ENCODE data around the gene DCAF16. TPM values are rescaled to one million over a fixed set of nuclear protein-coding genes. Genes with fewer than 3 reads are reported as not detected.

DCAF16 gene
- total and polyA plus RNA-seq, 4 experiments from 2014 or later, result 13.4 to 74.9 (median 47.4) TPM

DNA sequence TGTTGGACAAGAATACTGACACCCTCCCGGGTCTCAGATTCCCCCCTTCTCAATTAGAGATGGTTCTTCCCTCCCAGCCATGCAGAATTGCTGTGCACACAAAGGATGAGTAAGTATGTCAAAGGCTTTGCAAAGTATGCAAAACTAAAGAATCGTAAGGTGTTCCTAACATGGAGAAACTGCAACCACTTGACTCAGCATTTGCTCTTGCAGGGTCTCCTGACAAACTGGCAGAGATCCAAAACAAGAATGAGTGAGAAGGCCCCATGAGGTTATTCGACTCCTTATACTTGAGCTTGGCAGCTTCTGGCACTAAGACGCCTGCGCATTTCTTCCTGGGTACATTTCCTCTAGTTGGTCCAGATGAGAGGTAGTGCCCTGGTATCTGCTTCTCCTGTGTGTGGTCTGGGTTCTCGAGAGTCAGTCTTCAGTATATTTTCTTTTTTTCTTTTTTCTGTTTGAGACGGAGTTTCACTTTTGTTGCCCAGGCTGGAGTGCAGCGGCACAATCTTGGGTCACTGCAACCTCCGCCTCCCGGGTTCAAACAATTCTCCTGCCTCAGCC is 37.3 kb downstream of the DCAF16 start:
- Histone ChIP-seq H3K9me3 (ENCODE audit: control insufficient read depth in 1 of 2, low read length in 2 of 2) (no peaks in the 10 kb centered on the region), H3K27me3 (ENCODE audit: insufficient read depth, low read length) (no peaks in the 10 kb centered on the region), H3K4me1 (ENCODE audit: insufficient read depth, low read length) (no peaks in the 10 kb centered on the region), H3K4me3 (ENCODE audit: low read length in 2 of 2) (no peak overlapping the region), H3K36me3 (ENCODE audit: insufficient read depth, low read length) (no peaks in the 10 kb centered on the region), H3K27ac (ENCODE audit: low read depth, low read length) (no peak overlapping the region)
- intact Hi-C loops (cut with micrococcal nuclease), result no loop called here
- ChIA-PET POLR2A (ENCODE audit: partially characterized antibody) (no interaction called here), CTCF (ENCODE audit: partially characterized antibody) (no interaction called here)
- Mint-ChIP-seq H3K27ac (no peak overlapping the region), H3K27me3 (peaks cover 3% of the 10 kb centered on the region in 2 donors), H3K36me3 (no peaks in the 10 kb centered on the region), H3K4me1 (peaks cover 0 to 1% (median 0%) of the 10 kb centered on the region in 4 donors), H3K9me3 (no peaks in the 10 kb centered on the region), H3K4me3 (no peak overlapping the region)
- no peak for DNase-seq

DNA sequence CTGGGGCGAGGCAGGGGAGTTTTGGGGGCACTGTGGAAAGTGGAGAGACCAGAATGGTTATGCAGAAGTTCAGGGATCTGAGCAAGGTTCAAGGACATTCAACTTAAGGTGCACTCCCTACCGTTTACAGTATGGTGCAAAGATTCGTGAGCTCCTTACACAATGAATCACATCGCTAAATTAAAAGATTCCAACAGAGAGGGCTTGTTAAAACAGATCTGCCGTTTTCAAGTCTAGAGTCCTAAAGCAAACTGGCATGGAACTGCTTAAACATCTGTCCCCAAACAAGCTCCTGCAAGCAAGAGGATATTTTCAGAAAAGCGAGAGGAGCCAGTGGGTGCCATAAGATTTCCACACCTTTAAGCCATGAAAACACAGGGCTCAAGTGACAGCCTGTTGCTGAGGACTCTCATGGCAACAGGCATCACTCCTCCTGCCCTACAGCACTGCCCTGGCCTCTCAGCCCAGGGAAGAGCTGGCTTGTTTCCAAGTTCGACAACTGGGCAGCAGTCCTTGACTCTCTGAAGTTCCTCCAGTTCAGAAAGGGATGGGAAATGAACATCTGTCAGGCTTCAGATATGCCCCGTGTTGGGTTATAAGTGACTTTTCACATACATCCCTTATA is 39.2 kb downstream of the DCAF16 start:
- Mint-ChIP-seq H3K4me3 (no peak overlapping the region), H3K4me1 (peaks cover 0 to 1% (median 0%) of the 10 kb centered on the region in 4 donors), H3K36me3 (no peaks in the 10 kb centered on the region), H3K27me3 (peaks cover 3% of the 10 kb centered on the region in 2 donors), H3K27ac (no peak overlapping the region), H3K9me3 (peaks cover 0 to 2% (median 0%) of the 10 kb centered on the region in 8 donors)
- Histone ChIP-seq H3K4me1 (ENCODE audit: insufficient read depth, low read length) (no peaks in the 10 kb centered on the region), H3K27me3 (ENCODE audit: insufficient read depth, low read length) (no peaks in the 10 kb centered on the region), H3K9me3 (ENCODE audit: control insufficient read depth in 1 of 2, low read length in 2 of 2) (no peaks in the 10 kb centered on the region), H3K36me3 (ENCODE audit: insufficient read depth, low read length) (no peaks in the 10 kb centered on the region), H3K27ac (ENCODE audit: low read depth, low read length) (no peak overlapping the region), H3K4me3 (ENCODE audit: low read length in 2 of 2) (no peak overlapping the region)
- intact Hi-C loops (cut with micrococcal nuclease), result no loop called here
- DNase-seq, result no peak
- ChIA-PET POLR2A (ENCODE audit: partially characterized antibody) (no interaction called here), CTCF (ENCODE audit: partially characterized antibody) (no interaction called here)

DNA sequence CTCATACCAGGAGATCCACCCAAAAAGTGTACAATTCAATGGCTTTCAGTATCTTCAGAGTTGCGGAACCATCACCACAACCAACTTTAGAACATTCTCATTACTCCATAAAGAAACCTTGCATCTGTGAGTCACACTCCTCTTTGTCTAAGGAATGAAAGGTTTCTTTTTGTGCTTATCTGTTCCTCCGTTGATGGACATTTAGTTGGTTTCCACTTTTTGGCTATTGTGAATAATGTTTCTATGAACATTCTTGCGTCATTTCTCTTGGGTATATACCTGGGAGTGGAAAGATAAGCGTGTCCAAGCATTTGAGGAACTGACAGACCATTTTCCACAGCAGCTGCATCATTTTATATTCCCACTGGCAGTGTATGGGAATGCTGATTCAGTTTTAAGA is 39.7 kb downstream of the DCAF16 start:
- Mint-ChIP-seq H3K36me3 (no peaks in the 10 kb centered on the region), H3K4me1 (peaks cover 0 to 4% (median 2%) of the 10 kb centered on the region in 4 donors), H3K27ac (no peak overlapping the region), H3K27me3 (peaks cover 3 to 6% of the 10 kb centered on the region in 2 donors), H3K9me3 (peaks cover 0 to 8% (median 0%) of the 10 kb centered on the region in 8 donors), H3K4me3 (no peak overlapping the region)
- Histone ChIP-seq H3K36me3 (ENCODE audit: insufficient read depth, low read length) (no peaks in the 10 kb centered on the region), H3K27ac (ENCODE audit: low read depth, low read length) (no peak overlapping the region), H3K27me3 (ENCODE audit: insufficient read depth, low read length) (no peaks in the 10 kb centered on the region), H3K4me1 (ENCODE audit: insufficient read depth, low read length) (no peaks in the 10 kb centered on the region), H3K4me3 (ENCODE audit: low read length in 2 of 2) (no peak overlapping the region), H3K9me3 (ENCODE audit: control insufficient read depth in 1 of 2, low read length in 2 of 2) (no peaks in the 10 kb centered on the region)
- intact Hi-C loops (cut with micrococcal nuclease), result no loop called here
- DNase-seq, result no peak
- ChIA-PET POLR2A (ENCODE audit: partially characterized antibody) (no interaction called here), CTCF (ENCODE audit: partially characterized antibody) (no interaction called here)

- CTCF ChIA-PET (ENCODE audit: partially characterized antibody), result no interaction called here
- DNase-seq, result no peak
- peaks cover 3 to 4% of the 10 kb centered on the region in 2 donors for H3K27me3 Mint-ChIP-seq
- intact Hi-C loops (cut with micrococcal nuclease), result no loop called here
- H3K9me3 ChIP-seq (ENCODE audit: control insufficient read depth in 1 of 2, low read length in 2 of 2), result no peaks in the 10 kb centered on the region
- H3K4me1 Mint-ChIP-seq, result peaks cover 2 to 8% (median 7%) of the 10 kb centered on the region in 4 donors
- no peak overlapping the region for H3K27ac Mint-ChIP-seq
- H3K27ac ChIP-seq (ENCODE audit: low read depth, low read length), result no peak overlapping the region
- H3K27me3 ChIP-seq (ENCODE audit: insufficient read depth, low read length), result no peaks in the 10 kb centered on the region
- no peak overlapping the region for H3K4me3 Mint-ChIP-seq
- no peaks in the 10 kb centered on the region for H3K36me3 Mint-ChIP-seq
- POLR2A ChIA-PET (ENCODE audit: partially characterized antibody), result no interaction called here
- H3K4me3 ChIP-seq (ENCODE audit: low read length in 2 of 2), result no peak overlapping the region
- H3K36me3 ChIP-seq (ENCODE audit: insufficient read depth, low read length), result no peaks in the 10 kb centered on the region
- peaks cover 0 to 10% (median 0%) of the 10 kb centered on the region in 8 donors for H3K9me3 Mint-ChIP-seq
- H3K4me1 ChIP-seq (ENCODE audit: insufficient read depth, low read length), result no peaks in the 10 kb centered on the region
These were observed 41.0 kb downstream of the DCAF16 start for GRCh38 chr4:17769406-17770174.

- Mint-ChIP-seq H3K27me3 (peaks cover 3 to 5% of the 10 kb centered on the region in 2 donors), H3K27ac (no peak overlapping the region), H3K4me3 (no peak overlapping the region), H3K9me3 (peaks cover 0 to 10% (median 0%) of the 10 kb centered on the region in 8 donors), H3K4me1 (peaks cover 2 to 8% (median 7%) of the 10 kb centered on the region in 4 donors), H3K36me3 (no peaks in the 10 kb centered on the region)
- H3K27ac ChIP-seq (ENCODE audit: low read depth, low read length), result no peak overlapping the region
- H3K9me3 ChIP-seq (ENCODE audit: control insufficient read depth in 1 of 2, low read length in 2 of 2), result no peaks in the 10 kb centered on the region
- no peaks in the 10 kb centered on the region for H3K36me3 ChIP-seq (ENCODE audit: insufficient read depth, low read length)
- POLR2A ChIA-PET (ENCODE audit: partially characterized antibody), result no interaction called here
- H3K4me3 ChIP-seq (ENCODE audit: low read length in 2 of 2), result no peak overlapping the region
- DNase-seq, result no peak
- H3K27me3 ChIP-seq (ENCODE audit: insufficient read depth, low read length), result no peaks in the 10 kb centered on the region
- no peaks in the 10 kb centered on the region for H3K4me1 ChIP-seq (ENCODE audit: insufficient read depth, low read length)
- intact Hi-C loops (cut with micrococcal nuclease), result no loop called here
- CTCF ChIA-PET (ENCODE audit: partially characterized antibody), result no interaction called here
These were observed 43.6 kb downstream of the DCAF16 start for GRCh38 chr4:17766826-17767458.

- H3K4me1 Mint-ChIP-seq, result peaks cover 2 to 8% (median 7%) of the 10 kb centered on the region in 4 donors
- POLR2A ChIA-PET (ENCODE audit: partially characterized antibody), result no interaction called here
These were observed 44.9 kb downstream of the DCAF16 start for GRCh38 chr4:17765514-17766286.

More at GRCh38 chr4:17765514-17766286, 44.9 kb downstream of the DCAF16 start:
- H3K27ac Mint-ChIP-seq, result peak overlapping the region in 1 of 7 donors; percentile 11
- no peaks in the 10 kb centered on the region for H3K27me3 ChIP-seq (ENCODE audit: insufficient read depth, low read length)
- intact Hi-C loops (cut with micrococcal nuclease), result no loop called here
- no peak for DNase-seq
- CTCF ChIA-PET (ENCODE audit: partially characterized antibody), result no interaction called here
- peaks cover 3 to 7% of the 10 kb centered on the region in 2 donors for H3K27me3 Mint-ChIP-seq
- no peaks in the 10 kb centered on the region for H3K36me3 Mint-ChIP-seq
- no peak overlapping the region for H3K4me3 ChIP-seq (ENCODE audit: low read length in 2 of 2)
- no peaks in the 10 kb centered on the region for H3K36me3 ChIP-seq (ENCODE audit: insufficient read depth, low read length)
- peak overlapping the region in 2 of 8 donors; percentile 15 to 60 for H3K4me3 Mint-ChIP-seq
- no peaks in the 10 kb centered on the region for H3K4me1 ChIP-seq (ENCODE audit: insufficient read depth, low read length)
- H3K9me3 ChIP-seq (ENCODE audit: control insufficient read depth in 1 of 2, low read length in 2 of 2), result no peaks in the 10 kb centered on the region
- H3K27ac ChIP-seq (ENCODE audit: low read depth, low read length), result no peak overlapping the region
- H3K9me3 Mint-ChIP-seq, result peaks cover 0 to 10% (median 0%) of the 10 kb centered on the region in 8 donors
